HepG2 (cell line): Measurements from ENCODE around the gene NFKBIA. TPM values are rescaled to one million over a fixed set of nuclear protein-coding genes. Genes with fewer than 3 reads are reported as not detected.

ENCODE experiments used
- ATF7 ChIP-seq, 2 experiments: fragments of 450-650 bp in 1 of 2; sonication (generic) in 1 of 2; formaldehyde crosslinking in 1 of 2; IDR thresholded peaks; 2 replicates each; pipeline versions ENCODE4 v1.4.0 to v1.6.1; 2016 to 2020; ENCODE audit warnings: antibody characterized with exemption in 1 of 2, mild to moderate bottlenecking in 1 of 2, missing genetic modification reagents in 1 of 2
- ERF ChIP-seq: IDR thresholded peaks from 2 replicates; pipeline ENCODE4 v1.6.1; 2018; ENCODE audit warnings: missing biosample characterization, missing genetic modification reagents
- HNRNPLL ChIP-seq: fragments of 200-400 bp; formaldehyde crosslinking; IDR thresholded peaks from 2 replicates; pipeline ENCODE4 v1.6.1; 2017; ENCODE audit warnings: mild to moderate bottlenecking, low read depth, low read length; ENCODE audit not compliant: poor library complexity, severe bottlenecking
- MXD4 ChIP-seq: IDR thresholded peaks from 2 replicates; pipeline ENCODE4 v1.6.1; 2016; ENCODE audit warnings: mild to moderate bottlenecking, missing biosample characterization, missing genetic modification reagents
- NFYB ChIP-seq: sonication (generic); formaldehyde crosslinking; IDR thresholded peaks from 2 replicates; pipeline ENCODE4 v1.4.0; 2020; ENCODE audit warnings: missing genetic modification reagents
- SIN3A ChIP-seq: IDR thresholded peaks from 2 replicates; pipeline ENCODE4 v1.6.1; 2011; ENCODE audit warnings: low read depth, mild to moderate bottlenecking, control low read depth, low read length, borderline replicate concordance
- SMC3 ChIP-seq: IDR thresholded peaks from 2 replicates; pipeline ENCODE4 v1.6.1; 2011; ENCODE audit warnings: low read length, improper control_type of control experiment
- SNAI1 ChIP-seq: sonication (generic); formaldehyde crosslinking; IDR thresholded peaks from 2 replicates; pipeline ENCODE4 v1.5.0; 2020; ENCODE audit warnings: mild to moderate bottlenecking, missing genetic modification reagents, borderline replicate concordance
- U2AF1 ChIP-seq: fragments of 200-400 bp; formaldehyde crosslinking; optimal IDR thresholded peaks from 2 replicates; pipeline ENCODE3; 2017; ENCODE audit warnings: mild to moderate bottlenecking, low read depth, low read length
- ZBTB3 ChIP-seq: sonication (generic); formaldehyde crosslinking; IDR thresholded peaks from 2 replicates; pipeline ENCODE4 v1.4.0; 2020; ENCODE audit warnings: low read depth, mild to moderate bottlenecking, moderate library complexity, missing genetic modification reagents, borderline replicate concordance
- ZFYVE20 ChIP-seq: sonication (generic); formaldehyde crosslinking; IDR thresholded peaks from 2 replicates; pipeline ENCODE4 v1.8.0; 2023; ENCODE audit warnings: low read depth, mild to moderate bottlenecking, moderate library complexity, missing genetic modification reagents, borderline replicate concordance
- ZNF703 ChIP-seq: sonication (generic); formaldehyde crosslinking; IDR thresholded peaks from 2 replicates; pipeline ENCODE4 v1.5.1; 2020; ENCODE audit warnings: missing genetic modification reagents, mild to moderate bottlenecking, moderate library complexity, borderline replicate concordance
- ZNF770 ChIP-seq: sonication (generic); formaldehyde crosslinking; IDR thresholded peaks from 2 replicates; pipeline ENCODE4 v1.5.0; 2020; ENCODE audit warnings: mild to moderate bottlenecking, missing genetic modification reagents
- polyA plus RNA-seq, 8 experiments: library from polyadenylated mRNA; depleted of rRNA in 3 of 8; stranded (reverse) in 7 of 8; unstranded in 1 of 8; fragments of >200 nt; fragmentation: Illumina TruSeq in 4 of 8; extraction: Trizol in 4 of 8; gene quantifications; 2 replicates each; pipeline versions ENCODE4 v1.2.1 to v1.2.3, GENCODE V29; 2011 to 2016; ENCODE audit warnings: low read depth in 4 of 8, missing spikeins in 1 of 8, mixed read lengths in 1 of 8; ENCODE audit not compliant: insufficient read depth in 1 of 8
- total RNA-seq, 5 experiments: library from RNA; depleted of rRNA; stranded (reverse); fragments of >200 nt; fragmentation: Illumina TruSeq; extraction: Trizol; gene quantifications; 2 replicates each; pipeline ENCODE4 v1.2.3, GENCODE V29; 2016; ENCODE audit warnings: low read depth in 1 of 5
- TF ChIP-seq, protein P1 (sequence below): sonication (generic); formaldehyde crosslinking; IDR thresholded peaks from 2 replicates; pipeline ENCODE4 v1.4.0; 2020; ENCODE audit warnings: mild to moderate bottlenecking, missing genetic modification reagents
- TF ChIP-seq, protein P2 (sequence below): sonication (generic); formaldehyde crosslinking; IDR thresholded peaks from 2 replicates; pipeline ENCODE4 v1.8.1; 2023; ENCODE audit warnings: mild to moderate bottlenecking, moderate library complexity, missing genetic modification reagents

NFKBIA gene
- total and polyA plus RNA-seq, 2 of the 13 experiments (the other 11 are each of a cell fraction or from before 2014, with no cell fraction given): 197 to 319 TPM

DNA sequence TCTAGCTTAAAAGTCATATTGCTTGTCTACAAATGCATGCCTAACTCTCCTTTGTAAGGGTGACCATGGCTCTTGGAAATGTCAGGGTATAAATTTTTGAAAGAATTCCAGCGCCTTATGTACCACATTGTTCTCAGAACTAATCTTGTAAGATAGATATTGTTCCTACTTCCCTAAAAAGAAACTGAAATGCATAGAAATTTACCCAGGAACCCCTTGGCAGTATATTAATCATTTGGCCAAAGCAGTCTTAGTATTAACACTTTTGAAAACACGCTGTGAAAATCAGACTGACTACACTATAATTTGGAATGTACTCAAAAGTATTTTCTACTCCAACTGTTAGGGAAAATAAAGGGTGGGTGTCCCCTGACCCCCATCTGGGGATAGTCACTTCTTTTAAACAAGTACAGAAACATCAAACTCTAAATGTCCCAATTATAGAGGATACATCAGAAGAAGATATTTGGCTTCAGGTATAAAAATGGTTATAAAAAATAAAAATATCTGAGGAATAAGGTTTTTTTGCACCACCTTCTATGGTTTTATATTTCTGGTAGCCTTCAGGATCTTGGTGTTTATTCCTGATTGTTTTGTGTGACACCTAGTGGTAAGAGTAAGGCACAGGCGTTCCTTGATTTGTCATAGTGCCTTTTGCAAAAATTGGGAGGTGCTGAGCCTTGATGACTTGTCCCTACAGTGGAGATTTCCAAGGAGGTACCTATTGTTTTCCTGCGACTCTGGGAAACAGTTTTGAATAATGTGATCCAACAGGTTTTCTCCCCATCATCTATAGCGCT lies 2.2 kb upstream of the NFKBIA start (continued):
- TF ChIP-seq, protein P1, sequence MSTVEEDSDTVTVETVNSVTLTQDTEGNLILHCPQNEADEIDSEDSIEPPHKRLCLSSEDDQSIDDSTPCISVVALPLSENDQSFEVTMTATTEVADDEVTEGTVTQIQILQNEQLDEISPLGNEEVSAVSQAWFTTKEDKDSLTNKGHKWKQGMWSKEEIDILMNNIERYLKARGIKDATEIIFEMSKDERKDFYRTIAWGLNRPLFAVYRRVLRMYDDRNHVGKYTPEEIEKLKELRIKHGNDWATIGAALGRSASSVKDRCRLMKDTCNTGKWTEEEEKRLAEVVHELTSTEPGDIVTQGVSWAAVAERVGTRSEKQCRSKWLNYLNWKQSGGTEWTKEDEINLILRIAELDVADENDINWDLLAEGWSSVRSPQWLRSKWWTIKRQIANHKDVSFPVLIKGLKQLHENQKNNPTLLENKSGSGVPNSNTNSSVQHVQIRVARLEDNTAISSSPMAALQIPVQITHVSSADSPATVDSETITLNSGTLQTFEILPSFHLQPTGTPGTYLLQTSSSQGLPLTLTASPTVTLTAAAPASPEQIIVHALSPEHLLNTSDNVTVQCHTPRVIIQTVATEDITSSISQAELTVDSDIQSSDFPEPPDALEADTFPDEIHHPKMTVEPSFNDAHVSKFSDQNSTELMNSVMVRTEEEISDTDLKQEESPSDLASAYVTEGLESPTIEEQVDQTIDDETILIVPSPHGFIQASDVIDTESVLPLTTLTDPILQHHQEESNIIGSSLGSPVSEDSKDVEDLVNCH (CRISPR knock-in tag): no peak
- no peak for TF ChIP-seq ZFYVE20 (CRISPR knock-in tag)
- no peak for TF ChIP-seq ZBTB3 (CRISPR knock-in tag)
- peak; percentile 41; the same call in 1 of the 2 replicates for TF ChIP-seq MXD4
- TF ChIP-seq HNRNPLL: no peak
- TF ChIP-seq ZNF703: no peak
- TF ChIP-seq ZNF770 (CRISPR knock-in tag): peak; percentile 36; the same call in 1 of the 2 replicates
- peak; percentile 98 for TF ChIP-seq SMC3
- no peak for TF ChIP-seq NFYB (CRISPR knock-in tag)
- no peak for TF ChIP-seq SIN3A
- TF ChIP-seq SNAI1: no peak
- TF ChIP-seq ATF7 (IDR thresholded peaks at IDR 0.05): no peak
- TF ChIP-seq ATF7 (CRISPR knock-in tag; IDR thresholded peaks at IDR 0.05): no peak
- TF ChIP-seq U2AF1: no peak
- TF ChIP-seq, protein P2, sequence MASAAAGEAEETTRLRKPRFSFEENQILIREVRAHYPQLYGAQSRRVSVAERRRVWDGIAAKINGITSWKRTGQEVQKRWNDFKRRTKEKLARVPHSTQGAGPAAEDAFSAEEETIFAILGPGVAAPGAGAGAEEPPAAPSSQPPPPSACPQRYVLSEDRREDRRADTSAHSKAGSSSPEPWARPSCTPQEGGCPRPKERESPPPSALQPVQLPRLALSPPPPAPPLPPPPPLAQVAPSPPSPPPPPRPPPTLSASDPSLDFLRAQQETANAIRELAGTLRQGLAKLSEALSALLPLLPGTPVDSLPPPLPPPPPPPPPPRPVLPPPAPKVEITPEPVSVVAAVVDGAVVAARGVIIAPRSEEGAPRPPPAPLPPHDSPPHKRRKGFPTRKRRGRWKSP (CRISPR knock-in tag): no peak
- TF ChIP-seq ERF (CRISPR knock-in tag): peak; percentile 78; the same call in 1 of the 2 replicates
